SK-N-SH treated with all-trans-retinoic acid at 6 μM for 48 hours (cell line): ENCODE results near the gene TMEM151A.

ENCODE experiments used
- ATAC-seq: fragments of 200-7000 bp; cut with Tn5 transposase; 3 replicates; pipeline ENCODE4 v1.9.1; 2020; ENCODE audit warnings: mild to moderate bottlenecking, moderate library complexity
- ARNTL ChIP-seq: fragments of 450-650 bp; formaldehyde crosslinking; IDR thresholded peaks from 2 replicates; pipeline ENCODE4 v1.5.0; 2020; ENCODE audit warnings: low read depth, mild to moderate bottlenecking, moderate library complexity, borderline replicate concordance
- BACH2 ChIP-seq: fragments of 250-450 bp; sonication (Bioruptor Pico); IDR thresholded peaks from 2 replicates; pipeline ENCODE4 v1.9.0; 2021; ENCODE audit warnings: mild to moderate bottlenecking, borderline replicate concordance
- CREB5 ChIP-seq: fragments of 250-450 bp; sonication (Bioruptor Pico); IDR thresholded peaks from 2 replicates; pipeline ENCODE4 v1.5.1; 2020; ENCODE audit warnings: low read depth, mild to moderate bottlenecking, moderate library complexity
- CSDC2 ChIP-seq: fragments of 250-450 bp; sonication (Bioruptor Pico); IDR thresholded peaks from 2 replicates; pipeline ENCODE4 v1.5.0; 2020; ENCODE audit warnings: mild to moderate bottlenecking, moderate library complexity
- ESRRG ChIP-seq: fragments of 250-450 bp; sonication (Bioruptor Pico); IDR thresholded peaks from 2 replicates; pipeline ENCODE4 v1.6.1; 2021; ENCODE audit warnings: mild to moderate bottlenecking
- GLIS3 ChIP-seq: fragments of 250-450 bp; sonication (Bioruptor Pico); IDR thresholded peaks from 2 replicates; pipeline ENCODE4 v1.5.0; 2020; ENCODE audit warnings: mild to moderate bottlenecking, moderate library complexity
- ISL1 ChIP-seq: fragments of 250-450 bp; sonication (Bioruptor Pico); IDR thresholded peaks from 2 replicates; pipeline ENCODE4 v2.1.2; 2022; ENCODE audit warnings: mild to moderate bottlenecking, moderate library complexity
- OSR1 ChIP-seq: fragments of 250-450 bp; sonication (Bioruptor Pico); IDR thresholded peaks from 2 replicates; pipeline ENCODE4 v1.8.0; 2022; ENCODE audit warnings: moderate library complexity, mild to moderate bottlenecking, inconsistent platforms
- PPARA ChIP-seq: fragments of 250-450 bp; sonication (Bioruptor Pico); IDR thresholded peaks from 2 replicates; pipeline ENCODE4 v1.5.0; 2020; ENCODE audit warnings: mild to moderate bottlenecking, borderline replicate concordance
- RARB ChIP-seq: fragments of 250-450 bp; sonication (Bioruptor Pico); IDR thresholded peaks from 2 replicates; pipeline ENCODE4 v1.8.0; 2021; ENCODE audit warnings: mild to moderate bottlenecking, moderate library complexity
- TCF4 ChIP-seq: fragments of 250-450 bp; sonication (Bioruptor Pico); IDR thresholded peaks from 2 replicates; pipeline ENCODE4 v1.8.0; 2021; ENCODE audit warnings: mild to moderate bottlenecking, moderate library complexity, borderline replicate concordance
- TOX ChIP-seq: fragments of 250-450 bp; sonication (Bioruptor Pico); IDR thresholded peaks from 2 replicates; pipeline ENCODE4 v1.8.0; 2021; ENCODE audit warnings: mild to moderate bottlenecking, moderate library complexity, borderline replicate concordance
- ZC3H10 ChIP-seq: fragments of 250-450 bp; sonication (Bioruptor Pico); IDR thresholded peaks from 2 replicates; pipeline ENCODE4 v1.5.1; 2021; ENCODE audit warnings: mild to moderate bottlenecking, moderate library complexity
- ZFP3 ChIP-seq: fragments of 250-450 bp; sonication (Bioruptor Pico); IDR thresholded peaks from 2 replicates; pipeline ENCODE4 v1.5.0; 2020; ENCODE audit warnings: mild to moderate bottlenecking, moderate library complexity
- ZFP30 ChIP-seq: fragments of 450-650 bp; formaldehyde crosslinking; IDR thresholded peaks from 2 replicates; pipeline ENCODE4 v1.5.0; 2022; ENCODE audit warnings: mild to moderate bottlenecking, moderate library complexity
- ZNF70 ChIP-seq: fragments of 450-650 bp; formaldehyde crosslinking; IDR thresholded peaks from 2 replicates; pipeline ENCODE4 v1.5.0; 2020; ENCODE audit warnings: mild to moderate bottlenecking, moderate library complexity
- ZNF8 ChIP-seq: fragments of 450-650 bp; formaldehyde crosslinking; IDR thresholded peaks from 2 replicates; pipeline ENCODE4 v1.5.0; 2020; ENCODE audit warnings: mild to moderate bottlenecking, moderate library complexity
- TF ChIP-seq, protein P1 (sequence below): fragments of 250-450 bp; sonication (Bioruptor Pico); IDR thresholded peaks from 2 replicates; pipeline ENCODE4 v1.8.0; 2021; ENCODE audit warnings: low read depth, mild to moderate bottlenecking, moderate library complexity, borderline replicate concordance
- TF ChIP-seq, protein P2 (sequence below): fragments of 250-450 bp; sonication (Bioruptor Pico); IDR thresholded peaks from 2 replicates; pipeline ENCODE4 v1.5.0; 2020; ENCODE audit warnings: mild to moderate bottlenecking, moderate library complexity

TMEM151A gene

GRCh38 chr11:66283461-66284105, 8.1 kb upstream of the TMEM151A start (continued):
- TF ChIP-seq ARNTL (no peak), GLIS3 (no peak)

GRCh38 chr11:66284526-66285078, 7.1 kb upstream of the TMEM151A start:
- no peak for ATAC-seq

DNA sequence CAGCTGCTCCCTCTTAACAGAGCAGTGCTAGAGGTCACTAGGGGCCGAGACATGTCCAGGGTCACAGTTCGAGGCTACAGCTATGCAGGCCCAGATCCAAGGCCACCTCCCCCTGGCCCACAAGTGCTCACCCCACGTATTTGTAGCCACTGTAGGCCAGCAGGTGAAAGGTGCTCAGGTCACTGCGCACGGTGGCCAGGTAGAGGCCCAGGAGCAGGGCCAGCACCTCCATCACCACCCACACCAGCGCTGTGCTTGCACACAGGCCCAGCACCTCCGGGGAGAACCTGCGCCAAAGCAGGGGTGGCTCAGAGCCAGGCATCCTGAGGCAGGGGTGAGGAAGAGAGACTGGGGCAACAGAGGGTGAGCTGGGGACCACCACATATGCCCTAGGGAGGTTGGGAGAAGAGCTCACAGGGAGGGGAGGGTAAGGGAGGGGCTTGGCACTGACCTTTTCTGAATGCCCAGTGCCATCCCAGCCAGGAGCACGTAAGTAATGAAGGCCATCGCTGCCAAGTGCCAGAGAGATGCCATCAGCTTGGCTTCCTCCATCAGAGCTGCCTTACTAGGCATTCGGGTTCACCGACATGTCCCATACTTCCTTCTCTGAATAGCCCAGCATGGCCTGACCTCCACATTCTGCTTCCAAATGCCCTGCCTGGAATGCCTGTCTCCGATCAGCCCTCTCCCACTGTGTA, 6.3 kb upstream of the TMEM151A start:
- ATAC-seq: no peak
- no peak for TF ChIP-seq ZFP3 (CRISPR knock-in tag)
- no peak for TF ChIP-seq BACH2 (CRISPR knock-in tag)
- TF ChIP-seq, protein P1, sequence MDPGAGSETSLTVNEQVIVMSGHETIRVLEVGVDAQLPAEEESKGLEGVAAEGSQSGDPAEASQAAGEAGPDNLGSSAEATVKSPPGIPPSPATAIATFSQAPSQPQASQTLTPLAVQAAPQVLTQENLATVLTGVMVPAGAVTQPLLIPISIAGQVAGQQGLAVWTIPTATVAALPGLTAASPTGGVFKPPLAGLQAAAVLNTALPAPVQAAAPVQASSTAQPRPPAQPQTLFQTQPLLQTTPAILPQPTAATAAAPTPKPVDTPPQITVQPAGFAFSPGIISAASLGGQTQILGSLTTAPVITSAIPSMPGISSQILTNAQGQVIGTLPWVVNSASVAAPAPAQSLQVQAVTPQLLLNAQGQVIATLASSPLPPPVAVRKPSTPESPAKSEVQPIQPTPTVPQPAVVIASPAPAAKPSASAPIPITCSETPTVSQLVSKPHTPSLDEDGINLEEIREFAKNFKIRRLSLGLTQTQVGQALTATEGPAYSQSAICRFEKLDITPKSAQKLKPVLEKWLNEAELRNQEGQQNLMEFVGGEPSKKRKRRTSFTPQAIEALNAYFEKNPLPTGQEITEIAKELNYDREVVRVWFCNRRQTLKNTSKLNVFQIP (CRISPR knock-in tag): no peak
- no peak for TF ChIP-seq TCF4
- TF ChIP-seq ZNF8 (CRISPR knock-in tag): no peak
- TF ChIP-seq CSDC2 (CRISPR knock-in tag): no peak
- no peak for TF ChIP-seq ISL1

More at GRCh38 chr11:66284526-66285078, 7.1 kb upstream of the TMEM151A start:
- no peak for TF ChIP-seq BACH2 (CRISPR knock-in tag)
- no peak for TF ChIP-seq GLIS3
- TF ChIP-seq ZNF70: no peak
- TF ChIP-seq, protein P2, sequence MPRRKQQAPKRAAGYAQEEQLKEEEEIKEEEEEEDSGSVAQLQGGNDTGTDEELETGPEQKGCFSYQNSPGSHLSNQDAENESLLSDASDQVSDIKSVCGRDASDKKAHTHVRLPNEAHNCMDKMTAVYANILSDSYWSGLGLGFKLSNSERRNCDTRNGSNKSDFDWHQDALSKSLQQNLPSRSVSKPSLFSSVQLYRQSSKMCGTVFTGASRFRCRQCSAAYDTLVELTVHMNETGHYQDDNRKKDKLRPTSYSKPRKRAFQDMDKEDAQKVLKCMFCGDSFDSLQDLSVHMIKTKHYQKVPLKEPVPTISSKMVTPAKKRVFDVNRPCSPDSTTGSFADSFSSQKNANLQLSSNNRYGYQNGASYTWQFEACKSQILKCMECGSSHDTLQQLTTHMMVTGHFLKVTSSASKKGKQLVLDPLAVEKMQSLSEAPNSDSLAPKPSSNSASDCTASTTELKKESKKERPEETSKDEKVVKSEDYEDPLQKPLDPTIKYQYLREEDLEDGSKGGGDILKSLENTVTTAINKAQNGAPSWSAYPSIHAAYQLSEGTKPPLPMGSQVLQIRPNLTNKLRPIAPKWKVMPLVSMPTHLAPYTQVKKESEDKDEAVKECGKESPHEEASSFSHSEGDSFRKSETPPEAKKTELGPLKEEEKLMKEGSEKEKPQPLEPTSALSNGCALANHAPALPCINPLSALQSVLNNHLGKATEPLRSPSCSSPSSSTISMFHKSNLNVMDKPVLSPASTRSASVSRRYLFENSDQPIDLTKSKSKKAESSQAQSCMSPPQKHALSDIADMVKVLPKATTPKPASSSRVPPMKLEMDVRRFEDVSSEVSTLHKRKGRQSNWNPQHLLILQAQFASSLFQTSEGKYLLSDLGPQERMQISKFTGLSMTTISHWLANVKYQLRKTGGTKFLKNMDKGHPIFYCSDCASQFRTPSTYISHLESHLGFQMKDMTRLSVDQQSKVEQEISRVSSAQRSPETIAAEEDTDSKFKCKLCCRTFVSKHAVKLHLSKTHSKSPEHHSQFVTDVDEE (CRISPR knock-in tag): no peak
- TF ChIP-seq ZNF8 (CRISPR knock-in tag): no peak
- TF ChIP-seq RARB (CRISPR knock-in tag): no peak
- no peak for TF ChIP-seq ISL1
- TF ChIP-seq CREB5 (CRISPR knock-in tag): no peak
- TF ChIP-seq ZC3H10 (CRISPR knock-in tag): no peak
- TF ChIP-seq TOX (CRISPR knock-in tag): no peak

DNA sequence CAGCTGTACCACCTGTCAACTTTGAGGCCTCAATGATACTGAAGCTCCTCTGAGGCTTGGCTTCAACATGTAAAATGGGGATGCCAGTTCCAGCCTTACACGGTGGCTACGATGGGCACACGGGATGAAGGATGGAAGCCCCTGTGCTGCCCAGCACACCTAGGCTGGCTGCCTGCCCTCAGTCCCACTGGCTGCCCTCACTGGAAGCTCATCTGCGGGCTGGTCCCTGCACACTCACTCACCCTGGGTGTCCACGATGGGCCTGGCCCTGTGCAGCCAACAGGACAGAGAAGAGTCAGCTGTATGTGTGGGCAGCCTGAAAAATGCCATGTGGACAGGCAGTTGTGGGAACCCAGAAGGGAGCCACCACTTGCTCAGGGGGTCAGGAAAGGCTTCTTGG, 5.0 kb upstream of the TMEM151A start:
- TF ChIP-seq ZFP3 (CRISPR knock-in tag): no peak
- no peak for TF ChIP-seq OSR1
- no peak for TF ChIP-seq CREB5 (CRISPR knock-in tag)
- no peak for TF ChIP-seq ZFP30
- no peak for TF ChIP-seq ESRRG (CRISPR knock-in tag)
- no peak for TF ChIP-seq ISL1
- no peak for TF ChIP-seq TOX (CRISPR knock-in tag)
- no peak for TF ChIP-seq ARNTL
- TF ChIP-seq ZNF8 (CRISPR knock-in tag): no peak
- no peak for TF ChIP-seq ZC3H10 (CRISPR knock-in tag)
- TF ChIP-seq PPARA (CRISPR knock-in tag): no peak
- TF ChIP-seq, protein P2 (CRISPR knock-in tag): no peak
- ATAC-seq: no peak
